Measurements from ENCODE around the gene NEUROG2.
"Not testable (repeated sequence)": the region's sequence is repeated elsewhere in the genome, so short reads cannot be mapped to it uniquely, and the experiment has no call there.

DNA sequence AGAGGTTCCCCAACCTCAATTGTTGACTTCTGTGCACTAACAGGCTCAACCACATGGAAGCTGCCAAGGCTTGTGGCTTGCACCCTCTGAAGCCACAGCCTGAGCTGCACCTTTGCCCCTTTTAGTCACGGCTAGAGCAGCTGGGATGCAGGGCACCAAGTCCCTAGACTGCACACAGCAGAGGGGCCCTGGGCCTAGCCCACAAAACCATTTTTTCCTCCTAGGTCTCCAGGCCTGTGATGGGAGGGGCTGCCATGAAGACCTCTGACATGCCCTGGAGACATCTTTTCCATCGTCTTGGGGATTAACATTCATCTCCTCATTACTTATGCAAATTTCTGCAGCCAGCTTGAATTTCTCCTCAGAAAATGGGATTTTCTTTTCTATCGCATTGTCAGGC, 25.2 kb downstream of the NEUROG2 start:
- TF ChIP-seq POLR2A (IDR thresholded peaks at IDR 0.05): not testable (repeated sequence)
- TF ChIP-seq, protein P1, sequence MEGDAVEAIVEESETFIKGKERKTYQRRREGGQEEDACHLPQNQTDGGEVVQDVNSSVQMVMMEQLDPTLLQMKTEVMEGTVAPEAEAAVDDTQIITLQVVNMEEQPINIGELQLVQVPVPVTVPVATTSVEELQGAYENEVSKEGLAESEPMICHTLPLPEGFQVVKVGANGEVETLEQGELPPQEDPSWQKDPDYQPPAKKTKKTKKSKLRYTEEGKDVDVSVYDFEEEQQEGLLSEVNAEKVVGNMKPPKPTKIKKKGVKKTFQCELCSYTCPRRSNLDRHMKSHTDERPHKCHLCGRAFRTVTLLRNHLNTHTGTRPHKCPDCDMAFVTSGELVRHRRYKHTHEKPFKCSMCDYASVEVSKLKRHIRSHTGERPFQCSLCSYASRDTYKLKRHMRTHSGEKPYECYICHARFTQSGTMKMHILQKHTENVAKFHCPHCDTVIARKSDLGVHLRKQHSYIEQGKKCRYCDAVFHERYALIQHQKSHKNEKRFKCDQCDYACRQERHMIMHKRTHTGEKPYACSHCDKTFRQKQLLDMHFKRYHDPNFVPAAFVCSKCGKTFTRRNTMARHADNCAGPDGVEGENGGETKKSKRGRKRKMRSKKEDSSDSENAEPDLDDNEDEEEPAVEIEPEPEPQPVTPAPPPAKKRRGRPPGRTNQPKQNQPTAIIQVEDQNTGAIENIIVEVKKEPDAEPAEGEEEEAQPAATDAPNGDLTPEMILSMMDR (IDR thresholded peaks at IDR 0.05 in 4 of 5, conservative IDR thresholded peaks at IDR 0.05 in 1 of 5): not testable (repeated sequence)

Data from gastrocnemius medialis (tissue), 4 donors.